HUES64 (cell line): Measurements from ENCODE around the gene STUM.
"Not testable (repeated sequence)": the region's sequence is repeated elsewhere in the genome, so short reads cannot be mapped to it uniquely, and the experiment has no call there.

Experiments used
- H3K27ac ChIP-seq: 2 replicates; pipeline ENCODE4 v1.7.0; 2013; ENCODE audit warnings: low read depth, low read length, inconsistent platforms
- H3K27me3 ChIP-seq: 2 replicates; pipeline ENCODE4 v1.6.1; 2013; ENCODE audit warnings: mild to moderate bottlenecking, low read length; ENCODE audit not compliant: insufficient read depth
- H3K36me3 ChIP-seq: 2 replicates; pipeline ENCODE4 v1.6.1; 2013; ENCODE audit warnings: mild to moderate bottlenecking, low read length; ENCODE audit not compliant: insufficient read depth
- H3K4me1 ChIP-seq: 2 replicates; pipeline ENCODE4 v1.6.1; 2013; ENCODE audit warnings: mild to moderate bottlenecking, low read length, moderate library complexity; ENCODE audit not compliant: insufficient read depth
- H3K4me3 ChIP-seq: 2 replicates; pipeline ENCODE4 v1.5.1; 2013; ENCODE audit warnings: mild to moderate bottlenecking, low read length, moderate library complexity
- H3K9ac ChIP-seq: 2 replicates; pipeline ENCODE4 v1.6.1; 2013; ENCODE audit warnings: mild to moderate bottlenecking, low read depth, low read length
- H3K9me3 ChIP-seq: 2 replicates; pipeline ENCODE4 v1.6.1; 2013; ENCODE audit warnings: low read depth, low read length; ENCODE audit not compliant: insufficient read depth
- WGBS: fragments of 150-250, 120-280 bp; methylation state at CpG from one replicate; pipeline ENCODE4 v1.1.7; 2013; ENCODE audit warnings: missing lambda C conversion rate; 5-methylcytosine and 5-hydroxymethylcytosine counted together

STUM gene

GRCh38 chr1:226617109-226617508 lies 68.5 kb downstream of the STUM start:
- Histone ChIP-seq H3K27ac (no peak overlapping the region), H3K4me1 (no peaks in the 10 kb centered on the region), H3K9ac (no peak overlapping the region), H3K36me3 (no peaks in the 10 kb centered on the region), H3K4me3 (no peak overlapping the region), H3K27me3 (no peaks in the 10 kb centered on the region), H3K9me3 (0 out of 2 replicates have a peak, but pooled peaks cover 4% of the 10 kb centered on the region)
- 91% methylated on average over 8 of the region's 8 CpGs for WGBS

- not testable (repeated sequence) for H3K4me1 ChIP-seq, H3K27ac ChIP-seq, H3K9me3 ChIP-seq, H3K9ac ChIP-seq, H3K27me3 ChIP-seq, H3K36me3 ChIP-seq, H3K4me3 ChIP-seq
- no CpG with 5 or more reads among the region's 1 CpG for WGBS
Measured at GRCh38 chr1:226617719-226618118, 69.2 kb downstream of the STUM start.

- WGBS: 90% methylated on average over 5 of the region's 5 CpGs
- Histone ChIP-seq H3K27me3 (no peaks in the 10 kb centered on the region), H3K4me1 (no peaks in the 10 kb centered on the region)
Measured at GRCh38 chr1:226618380-226618779, 69.8 kb downstream of the STUM start.

GRCh38 chr1:226619031-226619430 lies 70.5 kb downstream of the STUM start:
- WGBS: 95% methylated on average over 7 of the region's 7 CpGs
- no peak overlapping the region for H3K9ac ChIP-seq
- H3K4me1 ChIP-seq: no peaks in the 10 kb centered on the region
- H3K4me3 ChIP-seq: no peak overlapping the region
- H3K27ac ChIP-seq: no peak overlapping the region
- no peaks in the 10 kb centered on the region for H3K36me3 ChIP-seq
- H3K27me3 ChIP-seq: no peaks in the 10 kb centered on the region
- H3K9me3 ChIP-seq: 0 out of 2 replicates have a peak, but pooled peaks cover 4% of the 10 kb centered on the region

More at GRCh38 chr1:226618380-226618779, 69.8 kb downstream of the STUM start:
- H3K27ac ChIP-seq: no peak overlapping the region
- 0 out of 2 replicates have a peak, but pooled peaks cover 4% of the 10 kb centered on the region for H3K9me3 ChIP-seq
- H3K4me3 ChIP-seq: no peak overlapping the region
- no peaks in the 10 kb centered on the region for H3K36me3 ChIP-seq
- H3K9ac ChIP-seq: no peak overlapping the region

GRCh38 chr1:226622012-226622411 lies 73.4 kb downstream of the STUM start:
- peaks cover 8% of the 10 kb centered on the region for H3K27me3 ChIP-seq
- H3K4me1 ChIP-seq: no peaks in the 10 kb centered on the region
- no peak overlapping the region for H3K4me3 ChIP-seq
- H3K9me3 ChIP-seq: no peaks in the 10 kb centered on the region
- H3K27ac ChIP-seq: no peak overlapping the region
- H3K9ac ChIP-seq: no peak overlapping the region
- no peaks in the 10 kb centered on the region for H3K36me3 ChIP-seq

- 90% methylated on average over 5 of the region's 5 CpGs for WGBS
- H3K9me3 ChIP-seq: no peaks in the 10 kb centered on the region
- H3K4me1 ChIP-seq: no peaks in the 10 kb centered on the region
- H3K27me3 ChIP-seq: peaks cover 15% of the 10 kb centered on the region
- H3K36me3 ChIP-seq: no peaks in the 10 kb centered on the region
- no peak overlapping the region for H3K9ac ChIP-seq
- H3K27ac ChIP-seq: no peak overlapping the region
- H3K4me3 ChIP-seq: no peak overlapping the region
Measured at GRCh38 chr1:226624526-226624925, 76.0 kb downstream of the STUM start.

- no peaks in the 10 kb centered on the region for H3K9me3 ChIP-seq
- peaks cover 15% of the 10 kb centered on the region for H3K27me3 ChIP-seq
- H3K4me3 ChIP-seq: no peak overlapping the region
- no peak overlapping the region for H3K27ac ChIP-seq
- 88% methylated on average over 6 of the region's 6 CpGs for WGBS
- H3K4me1 ChIP-seq: no peaks in the 10 kb centered on the region
- no peaks in the 10 kb centered on the region for H3K36me3 ChIP-seq
- no peak overlapping the region for H3K9ac ChIP-seq
Measured at GRCh38 chr1:226625326-226625725, 76.8 kb downstream of the STUM start.

GRCh38 chr1:226625832-226626576 lies 77.4 kb downstream of the STUM start:
- Histone ChIP-seq H3K27ac (no peak overlapping the region), H3K9ac (no peak overlapping the region), H3K4me1 (no peaks in the 10 kb centered on the region), H3K27me3 (peaks cover 15% of the 10 kb centered on the region), H3K36me3 (no peaks in the 10 kb centered on the region), H3K9me3 (no peaks in the 10 kb centered on the region), H3K4me3 (no peak overlapping the region)
- WGBS: 79% methylated on average over 10 of the region's 10 CpGs

GRCh38 chr1:226626577-226626956 lies 78.0 kb downstream of the STUM start:
- WGBS: 8% methylated on average over 11 of the region's 11 CpGs
- Histone ChIP-seq H3K36me3 (no peaks in the 10 kb centered on the region), H3K9me3 (no peaks in the 10 kb centered on the region), H3K27ac (no peak overlapping the region), H3K4me1 (no peaks in the 10 kb centered on the region), H3K9ac (no peak overlapping the region), H3K4me3 (no peak overlapping the region), H3K27me3 (peaks cover 15% of the 10 kb centered on the region)

- Histone ChIP-seq H3K4me3 (no peak overlapping the region), H3K36me3 (no peaks in the 10 kb centered on the region), H3K9me3 (no peaks in the 10 kb centered on the region), H3K9ac (no peak overlapping the region), H3K4me1 (no peaks in the 10 kb centered on the region), H3K27ac (no peak overlapping the region), H3K27me3 (peaks cover 15% of the 10 kb centered on the region)
- 77% methylated on average over 6 of the region's 6 CpGs for WGBS
Measured at GRCh38 chr1:226627050-226627755, 78.6 kb downstream of the STUM start.

GRCh38 chr1:226627924-226628611 lies 79.5 kb downstream of the STUM start:
- Histone ChIP-seq H3K9me3 (no peaks in the 10 kb centered on the region), H3K27me3 (peaks cover 15% of the 10 kb centered on the region), H3K4me3 (no peak overlapping the region), H3K4me1 (no peaks in the 10 kb centered on the region), H3K36me3 (no peaks in the 10 kb centered on the region), H3K9ac (no peak overlapping the region), H3K27ac (no peak overlapping the region)
- WGBS: 93% methylated on average over 11 of the region's 11 CpGs
